Thymus (tissue), 11 donors: ENCODE measurements around the gene HDAC11. TPM values are rescaled to one million over a fixed set of nuclear protein-coding genes. Genes with fewer than 3 reads are reported as not detected.

ENCODE experiments used
- DNase-seq, 9 donors: peaks; one replicate each; pipeline ENCODE4 v3.0.0-alpha.2; 2013; ENCODE audit warnings: low spot score in 9 of 9, low read depth in 6 of 9, missing footprints in 1 of 9
- H3K27ac ChIP-seq, 2 donors: one replicate each; pipeline ENCODE4 v1.5.1; 2013; ENCODE audit warnings: control low read depth in 1 of 2, low read depth in 1 of 2, low read length in 1 of 2, mild to moderate bottlenecking in 1 of 2, moderate library complexity in 1 of 2
- H3K27me3 ChIP-seq, 2 donors: one replicate each; pipeline ENCODE4 v1.5.1; 2013; ENCODE audit warnings: low read length in 1 of 2; ENCODE audit not compliant: control insufficient read depth in 2 of 2, insufficient read depth in 1 of 2
- H3K36me3 ChIP-seq, 2 donors: one replicate each; pipeline ENCODE4 v1.5.1; 2013; ENCODE audit warnings: low read length in 1 of 2, mild to moderate bottlenecking in 1 of 2, moderate library complexity in 1 of 2; ENCODE audit not compliant: control insufficient read depth in 2 of 2, insufficient read depth in 2 of 2
- H3K4me1 ChIP-seq, 2 donors: one replicate each; pipeline ENCODE4 v1.5.1; 2013; ENCODE audit warnings: low read length in 2 of 2; ENCODE audit not compliant: control insufficient read depth in 2 of 2, insufficient read depth in 2 of 2
- H3K4me3 ChIP-seq, 2 donors: one replicate each; pipeline ENCODE4 v1.5.1; 2013; ENCODE audit warnings: low read length in 2 of 2, control low read depth in 1 of 2, mild to moderate bottlenecking in 1 of 2
- H3K9me3 ChIP-seq, 2 donors: one replicate each; pipeline ENCODE4 v1.5.1; 2013; ENCODE audit warnings: low read length in 1 of 2, mild to moderate bottlenecking in 1 of 2; ENCODE audit not compliant: control insufficient read depth in 2 of 2, insufficient read depth in 1 of 2
- WGBS: extraction: QIAGEN DNeasy Blood & Tissue Kit; methylation state at CpG from one replicate; pipeline ENCODE4 v1.1.7; 2013; 5-methylcytosine and 5-hydroxymethylcytosine counted together
- polyA plus RNA-seq: library from polyadenylated mRNA; stranded (reverse); fragments of 200-250 nt; gene quantifications from one replicate; pipeline ENCODE4 v1.2.3, GENCODE V29; 2013
- total RNA-seq: library from RNA; stranded (reverse); fragments of 120-200 nt; gene quantifications from one replicate; pipeline ENCODE4 v1.2.4, GENCODE V29; 2013
- donor health status: healthy.

The HDAC11 gene
- total and polyA plus RNA-seq, 2 donors, result 7.1 to 10.7 TPM

GRCh38 chr3:13463618-13464400, 16.3 kb upstream of the HDAC11 start:
- Histone ChIP-seq H3K9me3 (no peaks in the 10 kb centered on the region), H3K4me1 (no peaks in the 10 kb centered on the region), H3K27ac (no peak overlapping the region), H3K36me3 (no peaks in the 10 kb centered on the region), H3K4me3 (no peak overlapping the region), H3K27me3 (peaks cover 0 to 2% of the 10 kb centered on the region in 2 donors)
- DNase-seq, result no peak
- WGBS, result 93% methylated on average over 11 of the region's 11 CpGs

GRCh38 chr3:13465236-13465873, 14.8 kb upstream of the HDAC11 start:
- H3K4me3 ChIP-seq, result no peak overlapping the region
- no peak for DNase-seq
- H3K36me3 ChIP-seq, result no peaks in the 10 kb centered on the region
- no peaks in the 10 kb centered on the region for H3K4me1 ChIP-seq
- H3K27me3 ChIP-seq, result peaks cover 0 to 2% of the 10 kb centered on the region in 2 donors
- no peaks in the 10 kb centered on the region for H3K9me3 ChIP-seq
- 84% methylated on average over 4 of the region's 4 CpGs for WGBS
- no peak overlapping the region for H3K27ac ChIP-seq

- Histone ChIP-seq H3K27me3 (peaks cover 0 to 2% of the 10 kb centered on the region in 2 donors), H3K27ac (no peak overlapping the region), H3K9me3 (no peaks in the 10 kb centered on the region), H3K4me1 (no peaks in the 10 kb centered on the region), H3K36me3 (no peaks in the 10 kb centered on the region), H3K4me3 (no peak overlapping the region)
- WGBS, result 95% methylated on average over 4 of the region's 4 CpGs
- DNase-seq, result no peak
These were observed 13.3 kb upstream of the HDAC11 start for GRCh38 chr3:13466781-13467180.

GRCh38 chr3:13470894-13471574, 9.1 kb upstream of the HDAC11 start:
- Histone ChIP-seq H3K9me3 (no peaks in the 10 kb centered on the region), H3K27me3 (peaks cover 0 to 3% of the 10 kb centered on the region in 2 donors), H3K36me3 (no peaks in the 10 kb centered on the region), H3K4me1 (peaks cover 0 to 6% of the 10 kb centered on the region in 2 donors), H3K27ac (no peak overlapping the region), H3K4me3 (no peak overlapping the region)
- no peak for DNase-seq
- WGBS, result 89% methylated on average over 13 of the region's 13 CpGs

- Histone ChIP-seq H3K36me3 (no peaks in the 10 kb centered on the region), H3K9me3 (no peaks in the 10 kb centered on the region), H3K4me1 (peaks cover 0 to 6% of the 10 kb centered on the region in 2 donors), H3K27ac (no peak overlapping the region), H3K27me3 (peaks cover 0 to 3% of the 10 kb centered on the region in 2 donors), H3K4me3 (no peak overlapping the region)
- no peak for DNase-seq
- 96% methylated on average over 4 of the region's 4 CpGs for WGBS
These were observed 7.8 kb upstream of the HDAC11 start for GRCh38 chr3:13472286-13472685.

- Histone ChIP-seq H3K4me3 (no peak overlapping the region), H3K27me3 (peaks cover 0 to 3% of the 10 kb centered on the region in 2 donors), H3K9me3 (no peaks in the 10 kb centered on the region), H3K36me3 (no peaks in the 10 kb centered on the region), H3K4me1 (peaks cover 0 to 12% of the 10 kb centered on the region in 2 donors), H3K27ac (no peak overlapping the region)
- WGBS, result 97% methylated on average over 3 of the region's 3 CpGs
- DNase-seq, result no peak
These were observed 7.1 kb upstream of the HDAC11 start for GRCh38 chr3:13473020-13473419.

- no peaks in the 10 kb centered on the region for H3K36me3 ChIP-seq
- peaks cover 0 to 3% of the 10 kb centered on the region in 2 donors for H3K27me3 ChIP-seq
- 95% methylated on average over 12 of the region's 12 CpGs for WGBS
- H3K4me3 ChIP-seq, result no peak overlapping the region
- H3K9me3 ChIP-seq, result no peaks in the 10 kb centered on the region
- DNase-seq, result no peak
- H3K27ac ChIP-seq, result no peak overlapping the region
- peaks cover 0 to 17% of the 10 kb centered on the region in 2 donors for H3K4me1 ChIP-seq
These were observed 6.1 kb upstream of the HDAC11 start for GRCh38 chr3:13474021-13474420.

- H3K9me3 ChIP-seq, result no peaks in the 10 kb centered on the region
- no peak overlapping the region for H3K4me3 ChIP-seq
- 96% methylated on average over 10 of the region's 10 CpGs for WGBS
- H3K27me3 ChIP-seq, result peaks cover 0 to 3% of the 10 kb centered on the region in 2 donors
- no peak for DNase-seq
- peaks cover 2 to 23% of the 10 kb centered on the region in 2 donors for H3K4me1 ChIP-seq
- H3K27ac ChIP-seq, result no peak overlapping the region
- H3K36me3 ChIP-seq, result no peaks in the 10 kb centered on the region
These were observed 5.3 kb upstream of the HDAC11 start for GRCh38 chr3:13474776-13475303.
